HUES64 (cell line): ENCODE results near the gene SUPT3H.

ENCODE experiments used
- H3K27ac ChIP-seq: 2 replicates; pipeline ENCODE4 v1.7.0; 2013; ENCODE audit warnings: low read depth, low read length, inconsistent platforms
- H3K27me3 ChIP-seq: 2 replicates; pipeline ENCODE4 v1.6.1; 2013; ENCODE audit warnings: mild to moderate bottlenecking, low read length; ENCODE audit not compliant: insufficient read depth
- H3K36me3 ChIP-seq: 2 replicates; pipeline ENCODE4 v1.6.1; 2013; ENCODE audit warnings: mild to moderate bottlenecking, low read length; ENCODE audit not compliant: insufficient read depth
- H3K4me1 ChIP-seq: 2 replicates; pipeline ENCODE4 v1.6.1; 2013; ENCODE audit warnings: mild to moderate bottlenecking, low read length, moderate library complexity; ENCODE audit not compliant: insufficient read depth
- H3K4me3 ChIP-seq: 2 replicates; pipeline ENCODE4 v1.5.1; 2013; ENCODE audit warnings: mild to moderate bottlenecking, low read length, moderate library complexity
- H3K9ac ChIP-seq: 2 replicates; pipeline ENCODE4 v1.6.1; 2013; ENCODE audit warnings: mild to moderate bottlenecking, low read depth, low read length
- H3K9me3 ChIP-seq: 2 replicates; pipeline ENCODE4 v1.6.1; 2013; ENCODE audit warnings: low read depth, low read length; ENCODE audit not compliant: insufficient read depth
- WGBS: fragments of 150-250, 120-280 bp; methylation state at CpG from one replicate; pipeline ENCODE4 v1.1.7; 2013; ENCODE audit warnings: missing lambda C conversion rate; 5-methylcytosine and 5-hydroxymethylcytosine counted together

The SUPT3H gene

DNA sequence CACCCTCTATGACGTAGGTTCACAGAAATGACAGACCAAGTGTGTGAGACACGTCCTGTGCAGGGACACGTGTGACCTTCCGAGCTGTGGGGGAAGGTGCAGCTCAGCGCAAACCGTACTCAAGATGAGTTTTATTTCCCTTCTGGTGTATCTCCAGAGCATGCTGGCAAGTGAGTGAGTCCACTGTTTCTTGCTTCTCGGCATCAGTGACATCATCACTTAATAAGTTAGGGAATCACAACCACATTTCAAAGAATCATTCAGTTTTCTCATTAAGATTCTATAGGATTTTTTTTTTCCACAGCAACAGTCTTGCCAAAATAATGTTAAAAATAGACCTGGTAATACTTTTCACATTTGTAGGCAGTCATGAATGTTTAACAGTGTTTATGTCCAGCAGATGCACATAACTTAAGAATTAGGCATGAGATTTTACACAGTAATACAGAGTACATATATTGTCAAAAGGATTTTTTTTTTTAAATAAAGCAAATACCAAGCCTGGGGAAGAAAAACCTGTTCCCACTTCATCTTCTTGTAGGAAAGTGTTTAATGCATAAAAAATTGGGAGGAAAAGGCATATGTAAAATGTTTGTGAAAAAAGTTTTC is 572.4 kb downstream of the SUPT3H start:
- no peak overlapping the region for H3K9ac ChIP-seq
- H3K4me1 ChIP-seq: peaks cover 9% of the 10 kb centered on the region; the same call in 1 of the 2 replicates
- no peaks in the 10 kb centered on the region for H3K9me3 ChIP-seq
- 95% methylated on average over 7 of the region's 7 CpGs for WGBS
- no peak overlapping the region for H3K27ac ChIP-seq
- H3K27me3 ChIP-seq: no peaks in the 10 kb centered on the region
- no peaks in the 10 kb centered on the region for H3K36me3 ChIP-seq
- no peak overlapping the region for H3K4me3 ChIP-seq

DNA sequence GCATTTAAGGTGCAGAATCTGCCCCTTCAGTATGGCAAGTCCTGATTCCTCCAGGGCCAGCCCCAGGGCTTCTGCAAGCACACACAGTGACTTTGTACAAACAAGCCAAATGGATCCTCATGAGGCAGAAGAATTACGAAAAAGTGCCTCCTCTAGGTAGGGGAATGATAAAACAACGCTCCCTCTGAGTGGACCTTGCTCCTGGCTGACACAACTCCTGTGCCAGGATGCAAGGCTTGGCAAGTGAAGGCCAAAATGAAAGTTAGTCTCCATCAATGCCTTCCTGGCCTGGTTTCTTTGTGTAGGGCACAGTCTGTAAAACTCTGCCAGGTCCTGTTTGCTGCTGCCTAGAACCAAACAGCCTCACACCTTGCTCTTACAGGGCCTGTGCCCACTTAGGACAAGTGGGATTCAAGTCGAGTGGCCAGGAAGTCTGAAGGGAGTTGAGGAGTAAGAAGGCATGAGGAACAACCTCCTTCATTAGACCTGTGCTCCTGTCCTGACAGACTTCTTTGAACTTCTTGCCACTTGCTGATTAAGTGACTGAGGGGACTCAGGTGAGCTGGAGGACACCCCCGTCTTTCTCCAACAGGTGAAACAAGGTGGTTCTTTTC is 573.1 kb downstream of the SUPT3H start:
- H3K27me3 ChIP-seq: no peaks in the 10 kb centered on the region
- no peak overlapping the region for H3K9ac ChIP-seq
- no peaks in the 10 kb centered on the region for H3K36me3 ChIP-seq
- no peak overlapping the region for H3K27ac ChIP-seq
- 94% methylated on average over 4 of the region's 4 CpGs for WGBS
- no peaks in the 10 kb centered on the region for H3K9me3 ChIP-seq
- no peak overlapping the region for H3K4me3 ChIP-seq
- H3K4me1 ChIP-seq: peaks cover 9% of the 10 kb centered on the region; the same call in 1 of the 2 replicates

DNA sequence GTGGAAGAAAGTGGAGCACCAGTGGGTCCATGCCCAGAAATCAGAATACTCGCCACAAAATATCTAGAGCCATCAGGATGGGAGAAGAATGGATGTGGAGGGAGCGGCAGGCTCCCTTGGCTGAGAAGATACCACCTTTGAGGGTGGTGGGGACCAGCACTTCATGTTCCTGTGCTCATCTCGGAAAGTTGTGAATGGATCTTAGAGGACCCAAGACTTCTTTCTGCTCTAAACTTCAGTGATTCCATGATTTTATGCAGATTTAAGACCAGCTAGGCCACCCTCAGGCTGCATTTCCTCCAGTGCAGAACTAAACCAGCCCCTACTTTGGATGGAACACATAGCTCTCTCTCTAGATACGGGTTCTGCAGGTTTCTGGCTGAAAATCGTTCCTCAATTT is 573.7 kb downstream of the SUPT3H start:
- Histone ChIP-seq H3K9me3 (no peaks in the 10 kb centered on the region), H3K4me3 (no peak overlapping the region), H3K36me3 (no peaks in the 10 kb centered on the region), H3K27me3 (no peaks in the 10 kb centered on the region), H3K9ac (no peak overlapping the region), H3K4me1 (peaks cover 5% of the 10 kb centered on the region; the same call in 1 of the 2 replicates), H3K27ac (no peak overlapping the region)
- 94% methylated on average over 5 of the region's 5 CpGs for WGBS

DNA sequence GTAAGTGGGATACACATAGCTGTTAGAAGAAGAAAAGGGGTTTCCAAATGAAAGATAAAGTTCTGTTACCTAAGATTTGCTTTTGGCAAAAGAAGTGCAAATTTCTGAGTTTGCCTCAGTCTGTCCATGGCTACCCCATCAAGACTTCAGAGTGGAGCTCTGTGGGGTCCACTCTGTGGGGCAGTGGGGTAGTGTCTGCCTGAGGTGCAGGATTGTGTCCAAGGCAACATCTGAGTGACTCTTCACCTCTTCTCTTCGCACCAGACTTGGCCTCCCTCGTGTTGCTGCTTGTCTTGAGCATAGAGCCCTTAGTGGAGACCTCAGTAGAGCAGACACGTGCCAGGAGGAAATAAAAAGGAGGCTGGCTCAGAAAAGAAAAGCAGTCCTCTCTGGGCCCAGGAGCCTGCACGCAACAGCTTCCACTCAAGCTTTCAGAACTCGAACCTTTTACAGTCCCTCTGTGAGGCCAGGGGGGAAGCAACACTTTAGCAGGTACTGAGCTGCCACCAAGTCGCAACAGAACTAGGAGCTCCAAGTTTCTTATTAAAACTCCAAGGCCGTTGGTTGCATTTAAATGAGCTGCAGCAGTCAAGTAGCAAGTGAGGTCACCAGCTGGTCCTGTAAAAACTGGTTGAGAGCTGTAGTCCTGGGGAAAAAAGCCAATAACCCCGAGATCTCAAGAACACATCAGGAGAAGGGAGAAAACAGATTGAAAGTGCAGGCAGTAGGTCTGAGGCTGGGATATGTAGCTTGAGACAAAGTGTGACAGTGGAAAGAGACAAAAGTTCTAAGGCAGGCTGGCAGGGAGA is 576.7 kb downstream of the SUPT3H start:
- Histone ChIP-seq H3K27ac (no peak overlapping the region), H3K4me3 (no peak overlapping the region), H3K9ac (no peak overlapping the region), H3K36me3 (no peaks in the 10 kb centered on the region), H3K9me3 (no peaks in the 10 kb centered on the region), H3K4me1 (peaks cover 15% of the 10 kb centered on the region), H3K27me3 (no peaks in the 10 kb centered on the region)
- WGBS: 88% methylated on average over 8 of the region's 8 CpGs

DNA sequence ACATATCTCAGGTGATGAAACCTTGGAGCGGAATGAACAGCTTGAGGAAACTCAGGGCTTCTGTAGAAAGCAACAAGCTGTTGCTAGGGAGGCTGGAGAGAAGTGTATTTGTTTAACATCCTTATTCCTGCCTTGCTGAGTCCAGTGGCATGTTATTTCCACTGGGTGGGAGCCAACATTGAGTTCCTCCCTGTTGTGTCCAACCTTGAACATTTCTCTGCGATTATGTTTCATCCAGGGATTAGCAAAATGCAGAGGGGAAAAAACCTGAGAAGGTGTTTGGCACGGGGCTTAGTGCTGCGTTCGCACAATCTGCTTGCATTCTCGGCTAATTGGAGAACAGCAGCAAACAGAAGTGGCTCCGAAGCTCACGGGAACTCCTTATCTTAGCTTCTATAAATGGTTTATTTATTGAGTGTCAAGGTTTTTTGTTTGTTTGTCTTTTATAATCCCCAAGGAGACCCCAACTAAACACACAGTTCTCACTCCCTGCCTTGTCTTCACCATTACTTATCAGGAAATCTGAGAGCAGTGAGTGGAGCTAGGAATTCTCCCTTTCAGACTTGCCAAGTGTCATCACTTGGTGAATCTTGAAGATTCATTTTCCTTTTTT is 577.5 kb downstream of the SUPT3H start:
- Histone ChIP-seq H3K4me1 (peaks cover 15% of the 10 kb centered on the region), H3K27ac (no peak overlapping the region), H3K36me3 (no peaks in the 10 kb centered on the region), H3K4me3 (no peak overlapping the region), H3K9ac (no peak overlapping the region), H3K9me3 (0 out of 2 replicates have a peak, but pooled peaks cover 3% of the 10 kb centered on the region), H3K27me3 (no peaks in the 10 kb centered on the region)
- WGBS: 86% methylated on average over 8 of the region's 8 CpGs

DNA sequence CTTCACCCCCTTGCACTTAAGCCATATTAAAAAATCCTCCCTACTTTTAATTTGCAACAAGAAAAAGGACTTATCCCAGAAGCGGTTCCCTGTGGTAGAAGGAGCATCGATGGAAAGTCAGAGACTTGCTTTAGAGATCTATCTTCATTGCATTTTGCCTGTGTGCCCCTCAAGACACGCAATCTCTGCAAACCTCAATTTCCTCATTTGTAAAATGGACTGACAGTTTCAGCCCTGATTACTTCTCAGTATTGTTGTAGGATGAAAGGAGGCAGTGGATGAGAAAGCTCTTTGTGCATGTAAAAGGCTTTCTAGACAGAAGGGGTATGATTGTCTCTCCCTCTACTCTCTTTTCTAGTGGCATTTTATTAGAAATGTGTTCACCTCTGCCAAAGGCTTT is 580.0 kb downstream of the SUPT3H start:
- 78% methylated on average over 3 of the region's 3 CpGs for WGBS
- H3K27me3 ChIP-seq: no peaks in the 10 kb centered on the region
- H3K4me1 ChIP-seq: peaks cover 15% of the 10 kb centered on the region
- no peaks in the 10 kb centered on the region for H3K36me3 ChIP-seq
- 0 out of 2 replicates have a peak, but pooled peaks cover 3% of the 10 kb centered on the region for H3K9me3 ChIP-seq
- H3K9ac ChIP-seq: no peak overlapping the region
- H3K27ac ChIP-seq: no peak overlapping the region
- no peak overlapping the region for H3K4me3 ChIP-seq

DNA sequence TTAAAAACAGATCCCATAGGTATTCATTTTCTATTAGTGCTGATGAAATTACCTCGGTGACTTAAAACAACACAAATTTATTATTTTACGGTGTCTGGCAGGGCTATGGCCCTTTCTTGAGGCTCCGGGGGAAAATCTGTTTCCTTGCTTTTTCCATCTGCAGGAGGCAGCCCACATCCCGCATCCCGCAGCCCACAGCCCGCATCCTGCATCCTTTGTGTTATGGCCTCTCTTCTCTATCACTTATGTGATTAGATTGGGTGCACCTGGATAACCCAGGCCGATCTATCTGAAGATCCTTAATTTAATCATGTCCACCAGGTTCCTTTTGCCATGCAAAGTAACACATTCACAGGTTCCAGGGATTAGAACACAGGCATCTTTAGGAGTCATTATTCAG is 582.4 kb downstream of the SUPT3H start:
- Histone ChIP-seq H3K4me1 (peaks cover 15% of the 10 kb centered on the region), H3K9ac (no peak overlapping the region), H3K9me3 (0 out of 2 replicates have a peak, but pooled peaks cover 3% of the 10 kb centered on the region), H3K27ac (no peak overlapping the region), H3K27me3 (no peaks in the 10 kb centered on the region), H3K4me3 (no peak overlapping the region), H3K36me3 (no peaks in the 10 kb centered on the region)
- 92% methylated on average over 7 of the region's 7 CpGs for WGBS

DNA sequence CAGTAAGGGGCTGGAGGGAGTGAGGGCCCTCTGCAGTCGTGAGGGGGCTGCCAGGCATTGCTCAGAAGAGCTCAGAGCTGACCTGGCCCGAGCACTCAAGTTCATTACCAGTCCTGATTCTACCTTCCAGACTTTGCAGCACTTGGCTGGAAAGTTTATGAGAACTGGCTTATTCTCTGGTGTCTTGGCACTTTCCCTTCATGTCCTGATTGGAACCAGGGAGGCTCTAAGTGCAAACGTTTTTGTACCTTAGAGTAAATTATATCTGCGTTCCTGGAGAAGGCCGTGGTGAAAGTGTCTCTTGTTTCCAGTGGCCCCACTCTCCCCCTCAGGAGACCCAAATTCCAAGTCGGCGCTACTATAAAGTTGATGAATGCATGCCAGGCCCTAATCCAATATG is 587.9 kb downstream of the SUPT3H start:
- Histone ChIP-seq H3K9me3 (no peaks in the 10 kb centered on the region), H3K36me3 (no peaks in the 10 kb centered on the region), H3K4me1 (no peaks in the 10 kb centered on the region), H3K27ac (no peak overlapping the region), H3K9ac (no peak overlapping the region), H3K4me3 (no peak overlapping the region), H3K27me3 (no peaks in the 10 kb centered on the region)
- 90% methylated on average over 7 of the region's 7 CpGs for WGBS

DNA sequence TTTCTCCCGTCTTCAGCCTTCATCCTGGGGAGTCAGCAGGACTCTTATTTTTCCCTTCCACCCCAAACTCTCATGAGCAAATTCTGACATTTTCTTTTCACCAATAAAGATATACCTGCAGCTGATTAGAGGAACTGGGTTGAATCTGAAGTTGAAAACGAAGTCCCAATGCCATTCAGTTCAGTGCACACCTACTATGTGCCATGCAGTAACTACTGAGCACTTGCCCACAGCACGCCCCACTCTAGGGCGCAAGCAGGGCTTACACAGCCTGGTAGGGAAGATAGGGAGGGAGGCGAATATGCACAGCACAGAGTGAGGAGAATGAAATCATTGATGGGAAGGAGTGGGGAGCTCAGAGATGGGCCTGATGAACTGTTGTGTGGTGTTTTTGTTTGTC is 588.7 kb downstream of the SUPT3H start:
- Histone ChIP-seq H3K4me1 (no peaks in the 10 kb centered on the region), H3K9ac (no peak overlapping the region), H3K9me3 (no peaks in the 10 kb centered on the region; the same call in 1 of the 2 replicates), H3K27me3 (no peaks in the 10 kb centered on the region), H3K4me3 (no peak overlapping the region), H3K36me3 (no peaks in the 10 kb centered on the region), H3K27ac (no peak overlapping the region)
- WGBS: 87% methylated on average over 5 of the region's 5 CpGs

DNA sequence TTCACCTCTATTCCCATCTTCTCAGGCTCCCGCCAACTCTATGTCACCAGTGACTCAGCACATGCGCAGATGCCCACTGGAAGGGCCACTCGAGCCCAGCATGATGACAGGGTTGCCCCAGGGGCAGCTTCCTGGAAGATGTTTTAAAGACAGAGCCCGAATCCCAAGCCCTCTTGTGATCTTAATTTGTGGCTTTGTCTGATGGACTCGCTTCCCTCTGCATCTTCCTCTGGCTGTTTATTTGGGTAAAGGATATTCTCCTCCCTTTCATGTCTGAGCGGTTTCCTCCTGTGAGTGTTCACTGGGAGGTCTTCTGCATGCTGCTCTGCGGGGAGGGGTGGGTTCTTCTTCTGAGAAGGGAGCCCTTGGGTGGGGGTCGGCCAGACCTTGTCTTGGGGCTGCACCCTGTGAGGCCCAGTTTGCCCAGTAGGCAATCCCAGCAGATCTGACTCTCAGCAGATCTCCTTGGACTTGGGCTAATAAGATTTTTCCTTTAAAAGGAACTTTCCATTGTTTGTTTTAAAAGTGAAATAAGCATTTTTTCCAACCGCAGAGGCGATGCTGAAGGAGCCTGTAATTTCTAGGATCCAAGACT is 589.2 kb downstream of the SUPT3H start:
- no peak overlapping the region for H3K4me3 ChIP-seq
- 95% methylated on average over 10 of the region's 10 CpGs for WGBS

More for the DNA sequence above, 589.2 kb downstream of the SUPT3H start:
- H3K27me3 ChIP-seq: no peaks in the 10 kb centered on the region
- no peaks in the 10 kb centered on the region for H3K36me3 ChIP-seq
- no peak overlapping the region for H3K9ac ChIP-seq
- no peaks in the 10 kb centered on the region for H3K4me1 ChIP-seq
- no peak overlapping the region for H3K27ac ChIP-seq
- H3K9me3 ChIP-seq: no peaks in the 10 kb centered on the region; the same call in 1 of the 2 replicates
